ENCODE results near the gene ADGRG4.

DNA sequence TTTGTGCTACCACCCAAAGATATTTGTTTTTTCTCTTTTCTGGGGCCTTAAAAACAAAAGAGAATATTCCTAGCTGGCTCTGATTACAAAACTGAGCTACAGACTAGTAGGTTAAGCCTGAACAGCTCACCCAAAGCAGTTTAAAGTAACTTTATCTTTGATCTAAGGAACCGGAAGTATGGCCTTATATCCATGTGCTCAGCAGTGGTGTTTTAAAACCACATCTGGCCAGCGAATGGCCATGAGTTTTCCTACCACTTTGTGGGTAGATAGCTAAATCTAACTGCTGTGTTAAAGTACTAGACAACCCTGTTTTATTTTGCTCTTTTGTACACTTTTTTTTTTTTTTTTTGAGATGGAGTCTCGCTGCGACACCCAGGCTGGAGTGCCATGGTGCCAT lies 24.6 kb downstream of the ADGRG4 start:
- TF ChIP-seq RBAK (tag by site-specific recombination; IDR thresholded peaks at IDR 0.05) (no peak), ZNF311 (tag by site-specific recombination; IDR thresholded peaks at IDR 0.05; ENCODE audit: borderline replicate concordance) (no peak), ZNF239 (tag by site-specific recombination; IDR thresholded peaks at IDR 0.05) (no peak), SP2 (tag by site-specific recombination; IDR thresholded peaks at IDR 0.05) (no peak), ZNF404 (tag by site-specific recombination; IDR thresholded peaks at IDR 0.05) (no peak), ZNF654 (tag by site-specific recombination; IDR thresholded peaks at IDR 0.05; ENCODE audit: low read depth) (no peak), ZBTB7A (tag by site-specific recombination; IDR thresholded peaks at IDR 0.05; ENCODE audit: low read depth) (no peak), ZFP3 (tag by site-specific recombination; IDR thresholded peaks at IDR 0.05; ENCODE audit: low read depth) (no peak), ZNF24 (tag by site-specific recombination; IDR thresholded peaks at IDR 0.05) (no peak), ZNF354C (tag by site-specific recombination; IDR thresholded peaks at IDR 0.05; ENCODE audit: borderline replicate concordance, low read depth) (no peak)
- TF ChIP-seq, protein P1, sequence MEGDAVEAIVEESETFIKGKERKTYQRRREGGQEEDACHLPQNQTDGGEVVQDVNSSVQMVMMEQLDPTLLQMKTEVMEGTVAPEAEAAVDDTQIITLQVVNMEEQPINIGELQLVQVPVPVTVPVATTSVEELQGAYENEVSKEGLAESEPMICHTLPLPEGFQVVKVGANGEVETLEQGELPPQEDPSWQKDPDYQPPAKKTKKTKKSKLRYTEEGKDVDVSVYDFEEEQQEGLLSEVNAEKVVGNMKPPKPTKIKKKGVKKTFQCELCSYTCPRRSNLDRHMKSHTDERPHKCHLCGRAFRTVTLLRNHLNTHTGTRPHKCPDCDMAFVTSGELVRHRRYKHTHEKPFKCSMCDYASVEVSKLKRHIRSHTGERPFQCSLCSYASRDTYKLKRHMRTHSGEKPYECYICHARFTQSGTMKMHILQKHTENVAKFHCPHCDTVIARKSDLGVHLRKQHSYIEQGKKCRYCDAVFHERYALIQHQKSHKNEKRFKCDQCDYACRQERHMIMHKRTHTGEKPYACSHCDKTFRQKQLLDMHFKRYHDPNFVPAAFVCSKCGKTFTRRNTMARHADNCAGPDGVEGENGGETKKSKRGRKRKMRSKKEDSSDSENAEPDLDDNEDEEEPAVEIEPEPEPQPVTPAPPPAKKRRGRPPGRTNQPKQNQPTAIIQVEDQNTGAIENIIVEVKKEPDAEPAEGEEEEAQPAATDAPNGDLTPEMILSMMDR (tag by site-specific recombination; IDR thresholded peaks at IDR 0.05): no peak

Data from HEK293 (cell line).